ENCODE results near the gene SPIRE2. TPM values are rescaled to one million over a fixed set of nuclear protein-coding genes. Genes with fewer than 3 reads are reported as not detected.
A peak's percentile ranks its signal among the peaks of the same experiment; 100 is the strongest.

Gene SPIRE2
- total and polyA plus RNA-seq, 2 experiments from 2014 or later: 0.55 to 3.6 TPM

- Histone ChIP-seq H3K27me3 (replicated peaks; ENCODE audit: insufficient read depth) (no peaks in the 10 kb centered on the region), H3K79me2 (ENCODE audit: insufficient read depth) (peaks cover 3% of the 10 kb centered on the region; the same call in 1 of the 2 replicates), H2AFZ (no peak overlapping the region), H3K4me2 (ENCODE audit: unreplicated experiment) (no peak overlapping the region), H3F3A (ENCODE audit: insufficient read depth) (no peaks in the 10 kb centered on the region), H3K4me3 (no peak overlapping the region), H3K9ac (no peak overlapping the region), H3K4me1 (ENCODE audit: insufficient read depth) (0 out of 2 replicates have a peak, but pooled peaks cover 4% of the 10 kb centered on the region), H3K36me3 (ENCODE audit: low read depth) (peaks cover 18% of the 10 kb centered on the region; the same call in 1 of the 2 replicates), H3K9me3 (ENCODE audit: low read depth) (no peaks in the 10 kb centered on the region), H3K9me2 (ENCODE audit: insufficient read depth) (no peaks in the 10 kb centered on the region), H4K20me1 (ENCODE audit: insufficient read depth) (no peaks in the 10 kb centered on the region), H3K27ac (no peak overlapping the region)
- TF ChIP-seq EZH2phosphoT487 (IDR thresholded peaks at IDR 0.05; ENCODE audit: insufficient read depth, low read depth) (no peak), EZH2 (IDR thresholded peaks at IDR 0.05; ENCODE audit: insufficient read depth, poor library complexity, severe bottlenecking) (no peak)
- WGBS, 2 experiments (ENCODE audit: low coverage in 1 of 2, low lambda C conversion rate in 2 of 2, missing lambda C conversion rate in 2 of 2): 88 to 92% methylated on average over 22 to 23 of the region's 23 CpGs
- DNase-seq: peak; percentile 30
- in situ Hi-C loops (cut with MboI): no loop called here
These were observed 77.3 kb downstream of the SPIRE2 start for GRCh38 chr16:89905511-89906139.

GRCh38 chr16:89906140-89907025 is 78.1 kb downstream of the SPIRE2 start:
- H3K9me2 ChIP-seq (ENCODE audit: insufficient read depth): no peaks in the 10 kb centered on the region
- no peaks in the 10 kb centered on the region for H3K79me2 ChIP-seq (ENCODE audit: insufficient read depth)
- H2AFZ ChIP-seq: no peak overlapping the region
- no peaks in the 10 kb centered on the region for H3K27me3 ChIP-seq (replicated peaks; ENCODE audit: insufficient read depth)
- in situ Hi-C loops (cut with MboI): no loop called here
- H3K4me3 ChIP-seq: no peak overlapping the region
- H3K27ac ChIP-seq: no peak overlapping the region
- no peak overlapping the region for H3K9ac ChIP-seq
- TF ChIP-seq EZH2phosphoT487 (IDR thresholded peaks at IDR 0.05; ENCODE audit: insufficient read depth, low read depth): no peak
- TF ChIP-seq EZH2 (IDR thresholded peaks at IDR 0.05; ENCODE audit: insufficient read depth, poor library complexity, severe bottlenecking): no peak
- H3K4me2 ChIP-seq (ENCODE audit: unreplicated experiment): no peak overlapping the region
- 96 to 98% methylated on average over 39 to 40 of the region's 40 CpGs for WGBS, 2 experiments (ENCODE audit: low coverage in 1 of 2, low lambda C conversion rate in 2 of 2, missing lambda C conversion rate in 2 of 2)
- no peaks in the 10 kb centered on the region for H3K9me3 ChIP-seq (ENCODE audit: low read depth)
- DNase-seq: no peak
- no peaks in the 10 kb centered on the region for H4K20me1 ChIP-seq (ENCODE audit: insufficient read depth)
- H3K4me1 ChIP-seq (ENCODE audit: insufficient read depth): 0 out of 2 replicates have a peak, but pooled peaks cover 4% of the 10 kb centered on the region
- peaks cover 20% of the 10 kb centered on the region; the same call in 1 of the 2 replicates for H3K36me3 ChIP-seq (ENCODE audit: low read depth)
- H3F3A ChIP-seq (ENCODE audit: insufficient read depth): no peaks in the 10 kb centered on the region

DNA sequence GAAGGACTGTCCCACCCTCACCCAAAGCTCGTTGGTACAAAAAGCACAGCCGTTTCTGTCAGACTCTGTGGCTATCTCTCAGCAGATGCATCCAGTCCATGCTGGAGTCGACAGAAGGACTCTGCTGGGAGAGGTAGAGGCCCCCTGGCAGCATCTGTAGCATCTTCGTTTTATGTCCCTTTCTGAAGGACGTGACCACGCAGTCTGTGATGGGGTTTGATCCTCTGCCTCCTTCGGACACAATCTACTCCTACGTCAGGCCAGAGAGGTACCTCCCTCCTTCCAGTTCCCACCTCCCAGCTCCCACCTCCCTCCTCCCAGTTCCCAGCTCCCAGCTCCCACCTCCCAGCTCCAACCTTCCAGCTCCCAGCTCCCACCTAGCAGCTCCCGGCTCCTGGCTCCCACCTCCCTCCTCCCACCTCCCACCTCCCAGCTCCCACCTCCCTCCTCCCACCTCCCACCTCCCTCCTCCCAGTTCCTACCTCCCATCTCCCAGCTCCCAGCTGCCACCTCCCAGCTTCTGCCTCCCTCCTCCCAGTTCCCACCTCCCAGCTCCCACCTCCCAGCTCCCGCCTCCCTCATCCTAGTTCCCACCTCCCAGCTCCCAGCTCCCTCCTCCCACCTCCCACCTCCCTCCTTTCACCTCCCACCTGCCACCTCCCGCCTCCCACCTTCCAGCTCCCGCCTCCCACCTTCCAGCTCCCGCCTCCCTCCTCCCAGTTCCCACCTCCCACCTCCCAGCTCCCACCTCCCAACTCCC is 79.0 kb downstream of the SPIRE2 start:
- 96 to 98% methylated on average over 8 to 13 of the region's 13 CpGs for WGBS, 2 experiments (ENCODE audit: low coverage in 1 of 2, low lambda C conversion rate in 2 of 2, missing lambda C conversion rate in 2 of 2)
- H3K9ac ChIP-seq: no peak overlapping the region
- H3K27ac ChIP-seq: no peak overlapping the region
- H2AFZ ChIP-seq: no peak overlapping the region
- H3K4me1 ChIP-seq (ENCODE audit: insufficient read depth): 0 out of 2 replicates have a peak, but pooled peaks cover 4% of the 10 kb centered on the region
- no peaks in the 10 kb centered on the region for H3K9me3 ChIP-seq (ENCODE audit: low read depth)
- in situ Hi-C loops (cut with MboI): no loop called here
- H3K9me2 ChIP-seq (ENCODE audit: insufficient read depth): no peaks in the 10 kb centered on the region
- peaks cover 20% of the 10 kb centered on the region; the same call in 1 of the 2 replicates for H3K36me3 ChIP-seq (ENCODE audit: low read depth)
- no peaks in the 10 kb centered on the region for H4K20me1 ChIP-seq (ENCODE audit: insufficient read depth)
- no peak for TF ChIP-seq EZH2phosphoT487 (IDR thresholded peaks at IDR 0.05; ENCODE audit: insufficient read depth, low read depth)
- no peak for TF ChIP-seq EZH2 (IDR thresholded peaks at IDR 0.05; ENCODE audit: insufficient read depth, poor library complexity, severe bottlenecking)
- no peak overlapping the region for H3K4me2 ChIP-seq (ENCODE audit: unreplicated experiment)
- H3K4me3 ChIP-seq: no peak overlapping the region
- no peaks in the 10 kb centered on the region for H3K27me3 ChIP-seq (replicated peaks; ENCODE audit: insufficient read depth)
- H3K79me2 ChIP-seq (ENCODE audit: insufficient read depth): no peaks in the 10 kb centered on the region
- no peak for DNase-seq
- no peaks in the 10 kb centered on the region for H3F3A ChIP-seq (ENCODE audit: insufficient read depth)

DNA sequence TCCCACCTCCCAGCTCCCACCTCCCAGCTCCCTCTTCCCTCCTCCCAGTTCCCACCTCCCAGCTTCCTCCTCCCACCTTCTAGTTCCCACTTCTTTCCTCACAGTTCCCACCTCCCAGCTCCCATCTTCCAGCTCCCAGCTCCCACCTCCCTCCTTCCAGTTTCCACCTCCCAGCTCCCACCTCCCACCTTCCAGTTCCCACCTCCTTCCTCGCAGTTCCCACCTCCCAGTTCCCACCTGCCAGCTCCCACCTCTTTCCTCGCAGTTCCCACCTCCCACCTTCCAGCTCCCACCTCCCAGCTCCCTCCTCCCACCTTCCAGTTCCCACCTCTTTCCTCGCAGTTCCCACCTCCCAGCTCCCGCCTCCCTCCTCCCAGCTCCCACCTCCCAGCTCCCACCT is 80.0 kb downstream of the SPIRE2 start:
- TF ChIP-seq EZH2 (IDR thresholded peaks at IDR 0.05; ENCODE audit: insufficient read depth, poor library complexity, severe bottlenecking) (no peak), EZH2phosphoT487 (IDR thresholded peaks at IDR 0.05; ENCODE audit: insufficient read depth, low read depth) (no peak)
- in situ Hi-C loops (cut with MboI): no loop called here
- Histone ChIP-seq H3K4me1 (ENCODE audit: insufficient read depth) (0 out of 2 replicates have a peak, but pooled peaks cover 4% of the 10 kb centered on the region), H3K9me3 (ENCODE audit: low read depth) (no peaks in the 10 kb centered on the region), H3K9me2 (ENCODE audit: insufficient read depth) (no peaks in the 10 kb centered on the region), H3K27ac (no peak overlapping the region), H2AFZ (no peak overlapping the region), H4K20me1 (ENCODE audit: insufficient read depth) (no peaks in the 10 kb centered on the region), H3K9ac (no peak overlapping the region), H3K27me3 (replicated peaks; ENCODE audit: insufficient read depth) (no peaks in the 10 kb centered on the region), H3K36me3 (ENCODE audit: low read depth) (peaks cover 20% of the 10 kb centered on the region; the same call in 1 of the 2 replicates), H3F3A (ENCODE audit: insufficient read depth) (no peaks in the 10 kb centered on the region), H3K4me2 (ENCODE audit: unreplicated experiment) (no peak overlapping the region), H3K79me2 (ENCODE audit: insufficient read depth) (no peaks in the 10 kb centered on the region), H3K4me3 (no peak overlapping the region)
- 89 to 100% methylated on average over 1 to 4 of the region's 4 CpGs for WGBS, 2 experiments (ENCODE audit: low coverage in 1 of 2, low lambda C conversion rate in 2 of 2, missing lambda C conversion rate in 2 of 2)
- no peak for DNase-seq
